HEK293T (cell line): ENCODE data around the gene PPP1R12B.

Experiments used
- ARNT ChIP-seq: fragments of 450-650 bp; IDR thresholded peaks from 2 replicates; pipeline ENCODE4 v1.6.1; 2017; ENCODE audit warnings: mild to moderate bottlenecking
- BHLHE40 ChIP-seq: fragments of 450-650 bp; IDR thresholded peaks from 2 replicates; pipeline ENCODE4 v1.6.1; 2016; ENCODE audit warnings: mild to moderate bottlenecking, moderate library complexity, borderline replicate concordance
- CTBP1 ChIP-seq: fragments of 450-650 bp; IDR thresholded peaks from 2 replicates; pipeline ENCODE4 v1.6.1; 2016; ENCODE audit warnings: borderline replicate concordance
- FOXA1 ChIP-seq: fragments of 450-650 bp; IDR thresholded peaks from 2 replicates; pipeline ENCODE4 v1.6.1; 2016; ENCODE audit warnings: mild to moderate bottlenecking
- FOXK2 ChIP-seq: fragments of 450-650 bp; IDR thresholded peaks from 2 replicates; pipeline ENCODE4 v1.6.1; 2016; ENCODE audit warnings: mild to moderate bottlenecking
- FOXM1 ChIP-seq: fragments of 450-650 bp; IDR thresholded peaks from 2 replicates; pipeline ENCODE4 v1.6.1; 2017; ENCODE audit warnings: mild to moderate bottlenecking, borderline replicate concordance
- HDGF ChIP-seq: fragments of 450-650 bp; IDR thresholded peaks from 2 replicates; pipeline ENCODE4 v1.6.1; 2017; ENCODE audit warnings: antibody characterized with exemption, borderline replicate concordance
- L3MBTL2 ChIP-seq: fragments of 450-650 bp; conservative IDR thresholded peaks from 2 replicates; pipeline ENCODE4 v1.6.1; 2016; ENCODE audit warnings: mild to moderate bottlenecking
- LEF1 ChIP-seq: fragments of 450-650 bp; IDR thresholded peaks from 2 replicates; pipeline ENCODE4 v1.6.1; 2017; ENCODE audit warnings: mild to moderate bottlenecking, borderline replicate concordance
- NFRKB ChIP-seq: fragments of 450-650 bp; IDR thresholded peaks from 2 replicates; pipeline ENCODE4 v1.6.1; 2016; ENCODE audit warnings: mild to moderate bottlenecking, moderate library complexity
- SP1 ChIP-seq: fragments of 450-650 bp; IDR thresholded peaks from 2 replicates; pipeline ENCODE4 v1.6.1; 2017
- SUZ12 ChIP-seq: fragments of 450-650 bp; IDR thresholded peaks from 2 replicates; pipeline ENCODE4 v1.6.1; 2016; ENCODE audit warnings: mild to moderate bottlenecking
- TARDBP ChIP-seq: fragments of 450-650 bp; IDR thresholded peaks from 2 replicates; pipeline ENCODE4 v1.6.1; 2016
- TF ChIP-seq, protein P1 (sequence below): fragments of 450-650 bp; IDR thresholded peaks from 2 replicates; pipeline ENCODE4 v1.6.1; 2016

DNA sequence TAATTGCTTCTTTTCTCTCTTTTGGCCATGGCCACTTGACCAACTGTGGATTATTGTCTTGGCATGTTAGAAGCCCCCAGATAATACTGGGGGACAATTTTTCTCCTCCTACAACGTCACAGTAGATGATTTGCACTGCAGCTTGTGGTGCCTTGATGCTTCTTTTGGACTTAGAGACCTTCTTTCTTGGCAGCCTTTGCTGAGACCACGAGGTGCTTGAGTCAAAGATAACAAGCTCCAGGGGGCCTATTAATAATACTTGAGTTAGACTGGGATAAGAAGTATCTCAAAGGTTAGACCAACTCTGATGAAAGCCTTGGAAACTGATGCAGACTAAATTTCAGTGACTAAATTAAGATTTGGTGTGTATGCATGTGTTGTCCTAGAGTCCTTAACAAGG lies 3.2 kb downstream of the PPP1R12B start:
- TF ChIP-seq ARNT (no peak), FOXM1 (no peak), HDGF (no peak), TARDBP (no peak), BHLHE40 (no peak), NFRKB (no peak), CTBP1 (no peak), FOXK2 (no peak), SUZ12 (no peak), SP1 (no peak), L3MBTL2 (no peak), FOXA1 (no peak), LEF1 (no peak)
- TF ChIP-seq, protein P1, sequence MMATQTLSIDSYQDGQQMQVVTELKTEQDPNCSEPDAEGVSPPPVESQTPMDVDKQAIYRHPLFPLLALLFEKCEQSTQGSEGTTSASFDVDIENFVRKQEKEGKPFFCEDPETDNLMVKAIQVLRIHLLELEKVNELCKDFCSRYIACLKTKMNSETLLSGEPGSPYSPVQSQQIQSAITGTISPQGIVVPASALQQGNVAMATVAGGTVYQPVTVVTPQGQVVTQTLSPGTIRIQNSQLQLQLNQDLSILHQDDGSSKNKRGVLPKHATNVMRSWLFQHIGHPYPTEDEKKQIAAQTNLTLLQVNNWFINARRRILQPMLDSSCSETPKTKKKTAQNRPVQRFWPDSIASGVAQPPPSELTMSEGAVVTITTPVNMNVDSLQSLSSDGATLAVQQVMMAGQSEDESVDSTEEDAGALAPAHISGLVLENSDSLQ, result no peak
